Activated CD8-positive, alpha-beta T cell treated with anti-CD3 and anti-CD28 coated beads, Interleukin-2, amount 10 ng/mL, durations not matched to agents 7 days and 5 days (primary cell): Measurements from ENCODE around the gene PPIF. TPM values are rescaled to one million over a fixed set of nuclear protein-coding genes. Genes with fewer than 3 reads are reported as not detected.
"Not testable (repeated sequence)": the region's sequence is repeated elsewhere in the genome, so short reads cannot be mapped to it uniquely, and the experiment has no call there.

Experiments
- ATAC-seq: fragments of 150-1000 bp; cut with Tn5 transposase; one replicate; pipeline ENCODE4 v1.10.0; 2021; ENCODE audit warnings: moderate library complexity
- CTCF ChIA-PET: fragments of 350-600 bp; sonication (Branson Sonifier 250); formaldehyde crosslinking; loops from one replicate; lab custom pipeline; 2021; ENCODE audit warnings: antibody characterized with exemption; lab: Charles Lee
- POLR2A ChIA-PET: fragments of 350-600 bp; sonication (Branson Sonifier 250); formaldehyde crosslinking; loops from one replicate; lab custom pipeline; 2021; ENCODE audit warnings: antibody characterized with exemption; lab: Charles Lee
- DNase-seq: peaks from one replicate; pipeline ENCODE4 v3.0.0-alpha.2; 2020
- H3K27ac Mint-ChIP-seq: one replicate; pipeline ENCODE4 v1.8.0; 2021; ENCODE audit warnings: mild to moderate bottlenecking, mixed read lengths
- H3K27me3 Mint-ChIP-seq: one replicate; pipeline ENCODE4 v1.8.0; 2021; ENCODE audit warnings: low read depth, mixed read lengths
- H3K36me3 Mint-ChIP-seq: one replicate; pipeline ENCODE4 v1.8.0; 2021; ENCODE audit warnings: low read depth, mixed read lengths
- H3K4me1 Mint-ChIP-seq: one replicate; pipeline ENCODE4 v1.8.0; 2021; ENCODE audit warnings: low read depth, mixed read lengths
- H3K4me3 Mint-ChIP-seq: one replicate; pipeline ENCODE4 v1.8.0; 2021; ENCODE audit warnings: mild to moderate bottlenecking, mixed read lengths
- H3K9me3 Mint-ChIP-seq: one replicate; pipeline ENCODE4 v1.8.0; 2022; ENCODE audit warnings: mixed read lengths; ENCODE audit not compliant: insufficient read depth
- total RNA-seq, 2 experiments: library from RNA; stranded (reverse); gene quantifications; one replicate each; pipeline ENCODE4 v1.2.3, GENCODE V29; 2021

PPIF gene
- total RNA-seq, 2 experiments from 2014 or later, result 74.7 to 77.7 TPM

DNA sequence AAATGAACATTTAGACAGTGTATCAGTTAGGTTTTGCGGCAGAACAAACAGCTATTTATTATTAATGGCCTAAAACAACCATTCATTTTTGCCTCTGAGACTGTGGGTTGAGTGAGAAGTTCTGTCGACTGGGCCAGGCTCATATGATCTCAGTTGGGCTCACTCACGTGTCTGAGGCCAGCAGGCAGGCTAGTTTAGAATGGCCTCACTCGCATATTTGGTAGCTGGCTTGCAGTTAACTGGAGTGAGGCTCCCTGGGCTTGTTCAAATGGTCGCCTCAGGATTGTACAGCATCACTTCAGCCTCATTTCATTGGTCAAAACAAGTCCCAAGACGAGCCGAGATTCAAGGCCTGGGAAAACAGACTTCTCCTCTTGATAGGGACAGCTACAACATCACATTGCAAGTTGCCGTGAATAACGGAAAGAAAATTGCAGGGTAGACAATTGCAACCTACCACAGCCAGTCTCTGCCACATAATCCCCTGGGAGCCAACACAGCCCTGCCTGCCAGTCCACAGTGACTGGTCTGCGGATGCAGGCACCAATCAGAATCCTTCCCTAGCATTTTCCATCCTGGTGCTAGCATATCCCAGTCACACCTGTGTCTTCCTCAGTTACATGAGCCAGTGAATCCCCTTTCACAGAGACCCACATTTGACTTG lies 23.1 kb upstream of the PPIF start:
- ChIA-PET POLR2A (interaction anchor here (2.2 to 11.3 kb wide), 2 partner anchors 7 to 24 kb away, joined by 16 to 162 read pairs; partner anchors contain the start of gene PPIF), CTCF (interaction anchor here (1.3 to 8.6 kb wide), 4 partner anchors 9 to 29 kb away, joined by 3 to 73 read pairs (median 29); partner anchors contain the start of gene PPIF)
- no peak for DNase-seq
- H3K27ac Mint-ChIP-seq, result peak overlapping the region; percentile 98
- no peaks in the 10 kb centered on the region for H3K9me3 Mint-ChIP-seq
- H3K36me3 Mint-ChIP-seq, result peaks cover 7% of the 10 kb centered on the region
- ATAC-seq, result no peak
- peaks cover 59% of the 10 kb centered on the region for H3K4me1 Mint-ChIP-seq
- no peak overlapping the region for H3K4me3 Mint-ChIP-seq
- H3K27me3 Mint-ChIP-seq, result no peaks in the 10 kb centered on the region

GRCh38 chr10:79326361-79327089 lies 20.7 kb upstream of the PPIF start:
- no peaks in the 10 kb centered on the region for H3K9me3 Mint-ChIP-seq
- no peaks in the 10 kb centered on the region for H3K27me3 Mint-ChIP-seq
- H3K36me3 Mint-ChIP-seq, result no peaks in the 10 kb centered on the region
- ChIA-PET POLR2A (interaction anchor here (1.7 kb wide), 1 partner anchor 21 kb away, joined by 9 read pairs; the partner anchor contains the start of gene PPIF), CTCF (interaction anchor here (2.7 kb wide), 1 partner anchor 19 kb away, joined by 7 read pairs; no protein-coding TSS in a partner anchor)
- no peak overlapping the region for H3K27ac Mint-ChIP-seq
- H3K4me1 Mint-ChIP-seq, result peaks cover 42% of the 10 kb centered on the region
- H3K4me3 Mint-ChIP-seq, result no peak overlapping the region
- ATAC-seq (no peak), DNase-seq (no peak)

DNA sequence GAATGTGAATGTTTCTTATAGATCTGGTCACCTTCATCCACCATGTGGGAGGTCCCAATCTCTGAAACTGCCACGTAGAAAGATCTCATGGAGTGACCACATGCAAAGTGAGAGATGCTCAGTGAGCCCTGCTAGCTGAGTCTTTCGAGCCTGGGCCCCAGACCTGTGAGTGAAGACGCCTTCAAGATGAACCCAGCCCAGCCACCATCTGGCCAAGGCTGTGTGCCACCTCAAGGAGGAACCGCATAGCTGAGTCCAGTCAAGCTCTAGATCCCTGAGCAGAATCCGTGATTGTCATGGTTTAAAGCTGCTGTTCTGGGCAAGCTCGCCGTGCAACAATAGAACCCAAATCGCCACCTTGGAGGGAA lies 20.2 kb upstream of the PPIF start:
- Mint-ChIP-seq H3K4me1 (peaks cover 42% of the 10 kb centered on the region), H3K36me3 (peaks cover 1% of the 10 kb centered on the region), H3K27me3 (no peaks in the 10 kb centered on the region), H3K9me3 (no peaks in the 10 kb centered on the region), H3K4me3 (no peak overlapping the region), H3K27ac (no peak overlapping the region)
- CTCF ChIA-PET, result interaction anchor here (2.7 kb wide), 1 partner anchor 18 kb away, joined by 7 read pairs; no protein-coding TSS in a partner anchor
- POLR2A ChIA-PET, result interaction anchor here (1.7 kb wide), 1 partner anchor 21 kb away, joined by 9 read pairs; the partner anchor contains the start of gene PPIF
- DNase-seq (no peak), ATAC-seq (no peak)

DNA sequence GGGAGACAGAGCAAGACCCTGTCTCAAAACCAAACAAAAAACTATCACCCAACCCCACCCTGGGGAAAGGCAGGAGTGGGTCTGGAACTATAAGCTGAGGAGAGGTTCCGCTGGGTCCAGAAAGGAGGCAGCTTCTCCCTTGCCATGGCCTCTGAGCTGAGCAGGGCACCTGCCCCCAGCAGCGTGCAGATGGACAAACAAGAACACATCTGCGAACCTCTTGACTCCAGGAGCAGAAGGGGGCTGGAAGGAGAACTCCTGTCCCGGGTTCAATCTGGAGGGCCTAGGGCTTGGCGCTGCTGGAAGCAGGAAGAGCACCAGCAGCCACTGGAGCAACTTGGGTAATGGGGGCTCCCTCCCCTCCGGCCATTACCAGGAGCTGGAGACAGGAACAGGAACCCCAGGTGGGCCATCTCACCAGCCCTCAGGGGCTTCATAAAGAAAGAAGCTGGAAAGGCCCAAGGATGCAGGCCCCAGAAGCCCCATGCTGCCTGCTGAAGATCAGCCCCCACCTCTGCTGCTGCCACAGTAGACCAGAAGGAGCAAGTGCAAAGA lies 19.0 kb upstream of the PPIF start:
- DNase-seq, result no peak
- Mint-ChIP-seq H3K4me1 (peaks cover 34% of the 10 kb centered on the region), H3K36me3 (peaks cover 2% of the 10 kb centered on the region), H3K27me3 (no peaks in the 10 kb centered on the region), H3K4me3 (no peak overlapping the region), H3K9me3 (no peaks in the 10 kb centered on the region), H3K27ac (no peak overlapping the region)
- no peak for ATAC-seq
- ChIA-PET POLR2A (no interaction called here), CTCF (interaction anchor here (1.1 to 2.7 kb wide), 2 partner anchors 16 to 17 kb away, joined by 3 to 7 read pairs; no protein-coding TSS in a partner anchor)

- H3K4me1 Mint-ChIP-seq, result peaks cover 27% of the 10 kb centered on the region
- no peaks in the 10 kb centered on the region for H3K27me3 Mint-ChIP-seq
- ChIA-PET POLR2A (interaction anchor here (4.4 kb wide), 1 partner anchor 19 kb away, joined by 21 read pairs; the partner anchor contains the start of gene PPIF), CTCF (interaction anchor here (1.0 to 9.0 kb wide), 6 partner anchors 9 to 139 kb away, joined by 3 to 73 read pairs (median 6); no protein-coding TSS in a partner anchor)
- H3K36me3 Mint-ChIP-seq, result peaks cover 2% of the 10 kb centered on the region
- no peak overlapping the region for H3K27ac Mint-ChIP-seq
- DNase-seq, result no peak
- no peak for ATAC-seq
- H3K4me3 Mint-ChIP-seq, result no peak overlapping the region
- no peaks in the 10 kb centered on the region for H3K9me3 Mint-ChIP-seq
These were observed 18.3 kb upstream of the PPIF start for GRCh38 chr10:79328737-79329504.

GRCh38 chr10:79329529-79329928 lies 17.7 kb upstream of the PPIF start:
- CTCF ChIA-PET, result interaction anchor here (1.0 to 9.0 kb wide), 6 partner anchors 9 to 138 kb away, joined by 3 to 73 read pairs (median 6); partner anchors contain the start of gene PPIF
- peaks cover 21% of the 10 kb centered on the region for H3K4me1 Mint-ChIP-seq

GRCh38 chr10:79331226-79331625 lies 16.0 kb upstream of the PPIF start:
- H3K36me3 Mint-ChIP-seq, result peaks cover 2% of the 10 kb centered on the region
- ATAC-seq, result peak; percentile 12
- H3K4me1 Mint-ChIP-seq, result peaks cover 16% of the 10 kb centered on the region
- H3K4me3 Mint-ChIP-seq, result no peak overlapping the region
- no peaks in the 10 kb centered on the region for H3K9me3 Mint-ChIP-seq
- H3K27ac Mint-ChIP-seq, result no peak overlapping the region
- DNase-seq, result no peak
- H3K27me3 Mint-ChIP-seq, result no peaks in the 10 kb centered on the region
- ChIA-PET POLR2A (interaction anchor here (0.8 to 4.4 kb wide), 6 partner anchors 8 to 113 kb away, joined by 3 to 21 read pairs (median 6); partner anchors contain the start of gene PPIF), CTCF (interaction anchor here (1.2 to 9.0 kb wide), 6 partner anchors 9 to 17 kb away, joined by 3 to 73 read pairs (median 8); partner anchors contain the start of gene PPIF)

More at GRCh38 chr10:79329529-79329928, 17.7 kb upstream of the PPIF start:
- H3K27me3 Mint-ChIP-seq, result no peaks in the 10 kb centered on the region
- no peak for DNase-seq
- peaks cover 2% of the 10 kb centered on the region for H3K36me3 Mint-ChIP-seq
- POLR2A ChIA-PET, result interaction anchor here (4.4 kb wide), 1 partner anchor 18 kb away, joined by 21 read pairs; the partner anchor contains the start of gene PPIF
- ATAC-seq, result no peak
- no peak overlapping the region for H3K4me3 Mint-ChIP-seq
- H3K27ac Mint-ChIP-seq, result no peak overlapping the region
- H3K9me3 Mint-ChIP-seq, result no peaks in the 10 kb centered on the region

DNA sequence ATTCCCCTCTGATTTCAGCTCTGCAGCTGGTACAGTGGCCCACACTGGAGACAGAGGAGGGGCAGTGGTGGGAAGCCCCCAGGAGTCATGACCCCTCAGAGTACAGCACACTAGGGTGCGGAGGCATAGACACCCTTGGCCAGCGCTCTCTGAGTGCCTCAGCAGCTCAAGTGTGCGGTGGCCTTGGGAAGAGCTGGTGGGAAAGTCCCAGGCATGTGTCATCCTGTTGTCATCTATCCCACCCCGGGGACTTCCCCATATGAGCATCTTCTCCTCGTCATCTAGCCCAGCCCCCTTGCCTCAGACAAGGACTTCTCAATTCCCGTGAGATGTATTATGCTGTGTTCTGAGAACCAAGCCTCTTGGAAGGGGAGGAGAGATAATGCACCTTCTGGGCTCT lies 15.6 kb upstream of the PPIF start:
- H3K36me3 Mint-ChIP-seq, result peaks cover 2% of the 10 kb centered on the region
- peak overlapping the region; percentile 47 for H3K27ac Mint-ChIP-seq
- ATAC-seq (peak; percentile 75), DNase-seq (peak; percentile 60)
- CTCF ChIA-PET, result interaction anchor here (1.2 to 9.0 kb wide), 5 partner anchors 8 to 17 kb away, joined by 3 to 73 read pairs (median 7); partner anchors contain the start of gene PPIF
- H3K9me3 Mint-ChIP-seq, result no peaks in the 10 kb centered on the region
- POLR2A ChIA-PET, result interaction anchor here (0.8 to 4.4 kb wide), 6 partner anchors 8 to 113 kb away, joined by 3 to 21 read pairs (median 6); partner anchors contain the start of gene PPIF
- no peaks in the 10 kb centered on the region for H3K27me3 Mint-ChIP-seq
- peaks cover 16% of the 10 kb centered on the region for H3K4me1 Mint-ChIP-seq
- no peak overlapping the region for H3K4me3 Mint-ChIP-seq

DNA sequence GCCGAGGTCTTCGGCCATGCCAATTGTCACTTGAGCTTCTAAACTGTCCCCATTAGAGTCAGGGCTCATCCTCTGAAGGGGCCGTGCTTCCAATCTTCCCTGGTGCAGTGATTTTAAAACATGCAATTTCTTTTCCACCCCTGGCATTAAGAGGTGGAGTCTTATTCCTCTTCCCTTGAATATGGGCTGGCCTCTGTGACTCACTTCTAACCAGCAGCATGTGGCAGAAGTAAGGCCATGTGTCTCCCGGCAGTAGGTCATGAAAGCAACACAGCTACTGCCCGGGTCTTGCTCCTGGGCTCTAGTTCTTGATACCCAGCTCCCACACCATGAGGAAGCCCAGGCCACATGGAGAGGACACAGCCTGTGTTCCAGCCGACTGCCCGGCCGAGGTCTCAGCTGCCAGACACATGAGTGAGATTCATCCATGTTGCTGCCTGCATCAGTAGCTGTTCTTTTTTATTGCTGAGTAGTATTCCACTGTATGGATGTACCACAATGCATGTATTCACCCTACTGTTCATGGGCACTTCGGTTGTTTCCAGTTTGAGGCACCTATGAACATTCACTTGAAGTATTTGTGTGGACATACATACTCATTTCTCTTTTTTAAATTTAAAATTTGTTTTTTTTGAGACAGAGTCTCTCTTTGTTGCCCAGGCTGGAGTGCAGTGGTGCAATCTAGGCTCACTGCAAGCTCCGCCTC lies 14.5 kb upstream of the PPIF start:
- not testable (repeated sequence) for H3K36me3 Mint-ChIP-seq, H3K27me3 Mint-ChIP-seq, H3K27ac Mint-ChIP-seq, H3K4me3 Mint-ChIP-seq, ATAC-seq, DNase-seq, H3K9me3 Mint-ChIP-seq
- ChIA-PET POLR2A (interaction anchor here (1.5 to 4.4 kb wide), 2 partner anchors 10 to 15 kb away, joined by 4 to 21 read pairs; partner anchors contain the start of gene PPIF), CTCF (interaction anchor here (2.4 to 9.0 kb wide), 3 partner anchors 12 to 13 kb away, joined by 7 to 73 read pairs (median 33); partner anchors contain the start of gene PPIF)
- H3K4me1 Mint-ChIP-seq, result peaks cover 16% of the 10 kb centered on the region

DNA sequence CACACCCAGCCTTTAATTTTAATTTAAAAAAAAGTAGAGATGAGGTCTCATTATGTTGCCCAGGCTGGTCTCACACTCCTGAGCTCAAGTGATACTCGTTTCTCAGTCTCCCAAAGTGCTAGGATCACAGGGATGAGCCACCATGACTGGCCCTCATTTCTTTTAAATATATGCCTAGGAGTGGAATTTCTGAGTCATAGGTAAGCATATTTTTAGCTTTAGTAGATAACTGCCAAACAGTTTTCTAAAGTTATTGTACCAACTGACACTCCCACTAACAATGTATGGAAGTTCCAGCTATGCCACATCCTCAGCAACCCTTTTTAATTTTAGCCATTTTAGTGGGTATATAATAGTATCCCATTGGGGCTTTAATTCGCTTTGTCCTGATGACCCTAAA lies 13.8 kb upstream of the PPIF start:
- no peak for DNase-seq
- CTCF ChIA-PET, result interaction anchor here (3.0 to 9.0 kb wide), 2 partner anchors 12 to 13 kb away, joined by 33 to 73 read pairs; partner anchors contain the start of gene PPIF
- POLR2A ChIA-PET, result interaction anchor here (1.5 to 4.4 kb wide), 2 partner anchors 11 to 14 kb away, joined by 4 to 21 read pairs; partner anchors contain the start of gene PPIF
- Mint-ChIP-seq H3K27ac (no peak overlapping the region), H3K27me3 (no peaks in the 10 kb centered on the region), H3K4me1 (peaks cover 16% of the 10 kb centered on the region), H3K9me3 (no peaks in the 10 kb centered on the region), H3K4me3 (no peak overlapping the region), H3K36me3 (peaks cover 2% of the 10 kb centered on the region)
- ATAC-seq, result no peak
